HepG2 (cell line): ENCODE measurements around the gene TPD52L2. TPM values are rescaled to one million over a fixed set of nuclear protein-coding genes. Genes with fewer than 3 reads are reported as not detected.

Source experiments
- ATAC-seq: fragments of 200-7000 bp; cut with Tn5 transposase; 3 replicates; pipeline ENCODE4 v1.9.1; 2020; ENCODE audit warnings: mild to moderate bottlenecking, moderate library complexity
- BruUV-seq: library from RNA; stranded (reverse); fragments of 400-500 nt; replicated peaks from 2 replicates; lab custom pipeline; 2021; lab: Mats Ljungman, UMichigan
- CTCF ChIA-PET: fragments of 300-600 bp; formaldehyde crosslinking; extraction: SDS; loops from one replicate; lab custom pipeline; 2021; ENCODE audit warnings: low total read pairs, inconsistent platforms, low intra/inter-chr PET ratio; lab: Yijun Ruan, JAX
- POLR2A ChIA-PET: fragments of 350-600 bp; sonication (Branson Sonifier 250); formaldehyde crosslinking; loops from one replicate; lab custom pipeline; 2020; ENCODE audit warnings: antibody characterized with exemption, inconsistent platforms; lab: Yijun Ruan, JAX
- DNase-seq: peaks from one replicate; pipeline ENCODE4 v3.0.0-alpha.2; 2015; ENCODE audit warnings: low spot score
- FAIRE-seq: peaks from 3 replicates; lab custom pipeline; 2011; peaks lifted over from hg19 to GRCh38; lab: Jason Lieb, UNC
- H2AFZ ChIP-seq: one replicate; pipeline ENCODE4 v1.6.1; 2011; ENCODE audit warnings: low read length, inconsistent platforms
- H3K27ac ChIP-seq: fragments of 300-600 bp; 3 replicates; pipeline ENCODE4 v1.8.0; 2011; ENCODE audit warnings: mixed run types, mild to moderate bottlenecking, mixed read lengths, low read length, inconsistent platforms; ENCODE audit not compliant: insufficient read depth; ENCODE audit errors: extremely low read length
- H3K27me3 ChIP-seq, 2 experiments: fragments of 200-600 bp in 1 of 2; 2 replicates in 1 of 2; 3 replicates in 1 of 2; pipeline versions ENCODE4 v1.6.0 to v1.8.0; 2011; ENCODE audit warnings: low read length in 2 of 2, mild to moderate bottlenecking in 2 of 2, moderate library complexity in 2 of 2, inconsistent platforms in 1 of 2; ENCODE audit not compliant: insufficient read depth in 2 of 2, control insufficient read depth in 1 of 2
- H3K36me3 ChIP-seq, 2 experiments: fragments of 200-600 bp in 1 of 2; replicated peaks in 1 of 2; 2 replicates in 1 of 2; 3 replicates in 1 of 2; pipeline versions ENCODE4 v1.5.1 to v1.8.0; 2011; ENCODE audit warnings: low read length in 2 of 2, inconsistent platforms in 1 of 2; ENCODE audit not compliant: insufficient read depth in 2 of 2, control insufficient read depth in 1 of 2
- H3K4me1 ChIP-seq: 2 replicates; pipeline ENCODE4 v1.5.1; 2012; ENCODE audit warnings: low read length, inconsistent platforms; ENCODE audit not compliant: insufficient read depth
- H3K4me2 ChIP-seq: 2 replicates; pipeline ENCODE4 v1.6.0; 2011; ENCODE audit warnings: low read depth, low read length, inconsistent platforms
- H3K4me3 ChIP-seq, 3 experiments: fragments of 200-600 bp in 1 of 3; sonication (generic), shearing (Covaris generic) in 1 of 3; replicated peaks in 1 of 3; 2 replicates each; pipeline ENCODE4 v1.5.1; 2011 to 2016; ENCODE audit warnings: low read length in 3 of 3, inconsistent platforms in 2 of 3, low read depth in 2 of 3, mild to moderate bottlenecking in 2 of 3, control low read depth in 1 of 3, mixed read lengths in 1 of 3; ENCODE audit not compliant: insufficient read depth in 1 of 3
- H3K79me2 ChIP-seq: one replicate; pipeline ENCODE4 v1.6.1; 2011; ENCODE audit warnings: low read length, inconsistent platforms; ENCODE audit not compliant: insufficient read depth
- H3K9ac ChIP-seq: 2 replicates; pipeline ENCODE4 v1.6.0; 2011; ENCODE audit warnings: mild to moderate bottlenecking, low read depth, low read length, inconsistent platforms; ENCODE audit not compliant: insufficient read depth
- H3K9me3 ChIP-seq: 2 replicates; pipeline ENCODE4 v1.5.1; 2012; ENCODE audit warnings: mild to moderate bottlenecking, low read length
- H4K20me1 ChIP-seq: 2 replicates; pipeline ENCODE4 v1.6.0; 2011; ENCODE audit warnings: inconsistent platforms, mild to moderate bottlenecking, low read length, moderate library complexity; ENCODE audit not compliant: insufficient read depth
- AGO2 ChIP-seq: fragments of 200-400 bp; formaldehyde crosslinking; optimal IDR thresholded peaks from 2 replicates; pipeline ENCODE3; 2017; ENCODE audit warnings: mild to moderate bottlenecking, low read depth, low read length, moderate library complexity
- DNMT1 ChIP-seq: sonication (generic); formaldehyde crosslinking; IDR thresholded peaks from 2 replicates; pipeline ENCODE4 v1.5.1; 2020; ENCODE audit warnings: mild to moderate bottlenecking, missing genetic modification reagents
- FIP1L1 ChIP-seq: fragments of 200-400 bp; formaldehyde crosslinking; IDR thresholded peaks from 2 replicates; pipeline ENCODE4 v1.6.1; 2018; ENCODE audit warnings: low read depth, mild to moderate bottlenecking, low read length, moderate library complexity, borderline replicate concordance; ENCODE audit not compliant: insufficient read depth
- NCOA5 ChIP-seq: sonication (generic); formaldehyde crosslinking; IDR thresholded peaks from 2 replicates; pipeline ENCODE4 v1.4.0; 2020; ENCODE audit warnings: missing genetic modification reagents
- NR1H2 ChIP-seq: sonication (generic); formaldehyde crosslinking; IDR thresholded peaks from 2 replicates; pipeline ENCODE4 v1.8.1; 2022; ENCODE audit warnings: low read depth, missing genetic modification reagents, borderline replicate concordance
- SALL1 ChIP-seq: sonication (generic); formaldehyde crosslinking; IDR thresholded peaks from 2 replicates; pipeline ENCODE4 v1.8.0; 2022; ENCODE audit warnings: mild to moderate bottlenecking, missing genetic modification reagents
- ZBTB38 ChIP-seq: sonication (generic); formaldehyde crosslinking; IDR thresholded peaks from 2 replicates; pipeline ENCODE4 v1.5.1; 2020; ENCODE audit warnings: mild to moderate bottlenecking, missing genetic modification reagents
- ZNF441 ChIP-seq: sonication (generic); formaldehyde crosslinking; IDR thresholded peaks from 2 replicates; pipeline ENCODE4 v1.7.0; 2021; ENCODE audit warnings: missing genetic modification reagents, borderline replicate concordance
- WGBS: methylation state at CpG from one replicate; pipeline ENCODE4 v1.1.6; 2017; ENCODE audit warnings: low lambda C conversion rate; 5-methylcytosine and 5-hydroxymethylcytosine counted together
- in situ Hi-C: cut with HindIII; loops from 2 replicates; pipeline ENCODE4 v1.10.0; 2017; ENCODE audit warnings: low pct_unique_long_range_greater_than_20kb; ENCODE audit not compliant: extremely low pct_ligation_motif_present
- intact Hi-C: fragments of 100-400 bp; cut with micrococcal nuclease; formaldehyde crosslinking; loops from one replicate; pipeline ENCODE4 v1.10.0; 2022; ENCODE audit not compliant: unreplicated experiment
- polyA plus RNA-seq, 8 experiments: library from polyadenylated mRNA; depleted of rRNA in 3 of 8; stranded (reverse) in 7 of 8; unstranded in 1 of 8; fragments of >200 nt; fragmentation: Illumina TruSeq in 4 of 8; extraction: Trizol in 4 of 8; gene quantifications; 2 replicates each; pipeline versions ENCODE4 v1.2.1 to v1.2.3, GENCODE V29; 2011 to 2016; ENCODE audit warnings: low read depth in 4 of 8, missing spikeins in 1 of 8, mixed read lengths in 1 of 8; ENCODE audit not compliant: insufficient read depth in 1 of 8
- total RNA-seq, 5 experiments: library from RNA; depleted of rRNA; stranded (reverse); fragments of >200 nt; fragmentation: Illumina TruSeq; extraction: Trizol; gene quantifications; 2 replicates each; pipeline ENCODE4 v1.2.3, GENCODE V29; 2016; ENCODE audit warnings: low read depth in 1 of 5
- TF ChIP-seq, protein P1 (sequence below): sonication (generic); formaldehyde crosslinking; IDR thresholded peaks from 2 replicates; pipeline ENCODE4 v1.8.0; 2022; ENCODE audit warnings: missing genetic modification reagents, mild to moderate bottlenecking, inconsistent platforms, borderline replicate concordance
- TF ChIP-seq, protein P2 (sequence below): sonication (generic); formaldehyde crosslinking; IDR thresholded peaks from 2 replicates; pipeline ENCODE4 v1.5.0; 2020; ENCODE audit warnings: missing genetic modification reagents
- TF ChIP-seq, protein P3 (sequence below): sonication (generic); formaldehyde crosslinking; IDR thresholded peaks from 2 replicates; pipeline ENCODE4 v1.5.0; 2020; ENCODE audit warnings: missing genetic modification reagents, mild to moderate bottlenecking, borderline replicate concordance
- TF ChIP-seq, protein P4 (sequence below): sonication (generic); formaldehyde crosslinking; conservative IDR thresholded peaks from 2 replicates; pipeline ENCODE4 v1.8.0; 2022; ENCODE audit warnings: low read depth, missing genetic modification reagents
- TF ChIP-seq, protein P5 (sequence below): sonication (generic); formaldehyde crosslinking; IDR thresholded peaks from 2 replicates; pipeline ENCODE4 v1.5.0; 2020; ENCODE audit warnings: mild to moderate bottlenecking, missing genetic modification reagents

The TPD52L2 gene
- total and polyA plus RNA-seq, 2 of the 13 experiments (the other 11 are each of a cell fraction or from before 2014, with no cell fraction given): 156 to 184 TPM

DNA sequence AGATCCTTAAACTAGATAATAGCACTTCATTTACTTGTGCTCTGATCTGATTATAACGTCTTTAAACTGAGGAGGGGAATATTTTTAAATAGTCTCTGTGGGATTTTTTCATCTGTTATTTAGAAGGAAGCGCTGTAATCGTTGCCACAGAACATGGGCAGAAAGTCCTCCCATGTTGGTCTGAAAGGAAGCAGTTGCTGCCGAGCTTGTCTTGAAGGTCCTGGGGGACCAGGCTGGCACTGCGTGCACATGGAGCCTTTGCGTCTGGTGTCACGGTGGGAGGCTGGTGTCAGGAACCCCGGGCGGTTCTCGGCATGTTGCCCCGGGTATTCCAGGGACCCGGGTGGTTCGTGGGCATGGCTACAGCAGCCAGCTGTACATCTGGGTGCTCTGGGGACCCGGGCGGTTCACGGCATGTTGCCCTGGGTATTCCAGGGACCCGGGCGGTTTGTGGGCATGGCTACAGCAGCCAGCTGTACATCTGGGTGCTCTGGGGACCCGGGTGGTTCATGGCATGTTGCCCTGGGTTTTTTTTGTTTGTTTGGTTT lies 11.5 kb downstream of the TPD52L2 start (continued):
- TF ChIP-seq AGO2: peak; percentile 61

DNA sequence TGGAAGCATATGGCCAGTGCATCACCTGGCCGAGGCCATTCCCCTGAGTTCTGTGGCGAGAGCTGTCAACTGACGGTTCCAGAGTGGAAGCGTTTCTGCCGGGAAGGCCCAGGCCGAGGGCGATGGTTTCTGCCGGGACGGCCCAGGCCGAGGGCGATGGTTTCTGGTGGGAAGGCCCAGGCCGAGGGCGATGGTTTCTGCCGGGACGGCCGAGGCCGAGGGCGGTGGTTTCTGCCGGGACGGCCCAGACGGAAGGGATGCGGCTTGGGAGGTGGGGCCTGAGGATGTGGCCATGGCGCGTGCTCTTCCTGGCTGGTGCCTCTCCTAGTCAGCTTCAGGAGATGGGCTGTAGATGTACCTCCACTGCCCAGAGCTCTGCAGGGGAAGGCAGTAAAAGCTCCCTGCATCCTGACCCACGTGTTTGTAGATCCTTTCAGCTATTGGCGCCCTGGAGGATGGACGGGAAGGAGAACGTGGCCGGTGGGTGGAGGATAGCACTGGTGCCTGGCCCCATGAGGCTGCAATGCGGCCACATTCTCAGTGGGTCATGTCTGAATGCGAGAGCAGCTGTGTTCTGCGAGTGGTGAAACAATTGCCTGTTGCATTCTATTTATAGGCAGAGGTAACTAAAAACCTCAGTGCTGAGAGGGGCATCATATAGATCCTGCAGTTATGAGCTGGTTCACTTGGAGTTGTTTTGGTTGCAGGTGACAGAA lies 12.8 kb downstream of the TPD52L2 start:
- no peak overlapping the region for H3K4me2 ChIP-seq
- CTCF ChIA-PET: no interaction called here
- intact Hi-C loops: no loop called here
- no peak overlapping the region for H3K27ac ChIP-seq
- peaks cover 69 to 75% of the 10 kb centered on the region in 2 experiments for H3K36me3 ChIP-seq
- no peaks in the 10 kb centered on the region for H3K27me3 ChIP-seq
- no peaks in the 10 kb centered on the region for H3K4me1 ChIP-seq
- FAIRE-seq (no peak), DNase-seq (no peak), ATAC-seq (no peak)
- peaks cover 43% of the 10 kb centered on the region for H3K79me2 ChIP-seq
- WGBS: 97% methylated on average over 32 of the region's 32 CpGs
- in situ Hi-C loops: no loop called here
- peaks cover 40% of the 10 kb centered on the region; the same call in 1 of the 2 replicates for H4K20me1 ChIP-seq
- POLR2A ChIA-PET: interaction anchor here (1.1 to 1.5 kb wide), 2 partner anchors 13 to 17 kb away, joined by 3 to 6 read pairs; partner anchors contain the start of genes DNAJC5 and TPD52L2
- TSS peak; percentile 17 for BruUV-seq
- no peaks in the 10 kb centered on the region for H3K9me3 ChIP-seq
- no peak overlapping the region for H2AFZ ChIP-seq
- no peak overlapping the region for H3K4me3 ChIP-seq
- H3K9ac ChIP-seq: no peak overlapping the region
- TF ChIP-seq, protein P1, sequence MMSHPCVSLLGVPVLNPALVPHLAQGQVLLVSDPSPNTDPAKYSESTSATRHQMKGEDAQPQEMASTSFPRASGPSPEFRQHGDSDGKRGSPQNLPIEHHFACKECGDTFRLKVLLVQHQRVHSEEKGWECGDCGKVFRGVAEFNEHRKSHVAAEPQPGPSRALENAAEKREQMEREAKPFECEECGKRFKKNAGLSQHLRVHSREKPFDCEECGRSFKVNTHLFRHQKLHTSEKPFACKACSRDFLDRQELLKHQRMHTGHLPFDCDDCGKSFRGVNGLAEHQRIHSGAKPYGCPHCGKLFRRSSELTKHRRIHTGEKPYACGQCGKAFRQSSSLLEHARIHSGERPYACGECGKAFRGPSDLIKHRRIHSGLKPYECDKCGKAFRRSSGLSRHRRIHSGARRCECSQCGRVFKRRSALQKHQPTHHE (CRISPR knock-in tag): no peak
- TF ChIP-seq ZNF441 (CRISPR knock-in tag) (no peak), NCOA5 (CRISPR knock-in tag) (no peak), NR1H2 (CRISPR knock-in tag) (no peak), FIP1L1 (no peak), ZBTB38 (CRISPR knock-in tag) (0 out of 2 replicates have a peak, but pooled peaks have one; percentile 8), SALL1 (peak; percentile 12; the same call in 1 of the 2 replicates), DNMT1 (CRISPR knock-in tag) (0 out of 2 replicates have a peak, but pooled peaks have one; percentile 34)
- TF ChIP-seq, protein P2, sequence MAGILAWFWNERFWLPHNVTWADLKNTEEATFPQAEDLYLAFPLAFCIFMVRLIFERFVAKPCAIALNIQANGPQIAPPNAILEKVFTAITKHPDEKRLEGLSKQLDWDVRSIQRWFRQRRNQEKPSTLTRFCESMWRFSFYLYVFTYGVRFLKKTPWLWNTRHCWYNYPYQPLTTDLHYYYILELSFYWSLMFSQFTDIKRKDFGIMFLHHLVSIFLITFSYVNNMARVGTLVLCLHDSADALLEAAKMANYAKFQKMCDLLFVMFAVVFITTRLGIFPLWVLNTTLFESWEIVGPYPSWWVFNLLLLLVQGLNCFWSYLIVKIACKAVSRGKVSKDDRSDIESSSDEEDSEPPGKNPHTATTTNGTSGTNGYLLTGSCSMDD (CRISPR knock-in tag): no peak
- TF ChIP-seq, protein P3, sequence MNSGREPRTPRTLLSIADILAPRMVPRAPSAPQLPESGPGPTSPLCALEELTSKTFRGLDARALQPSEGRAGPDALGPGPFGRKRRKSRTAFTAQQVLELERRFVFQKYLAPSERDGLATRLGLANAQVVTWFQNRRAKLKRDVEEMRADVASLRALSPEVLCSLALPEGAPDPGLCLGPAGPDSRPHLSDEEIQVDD (CRISPR knock-in tag): no peak
- TF ChIP-seq, protein P4, sequence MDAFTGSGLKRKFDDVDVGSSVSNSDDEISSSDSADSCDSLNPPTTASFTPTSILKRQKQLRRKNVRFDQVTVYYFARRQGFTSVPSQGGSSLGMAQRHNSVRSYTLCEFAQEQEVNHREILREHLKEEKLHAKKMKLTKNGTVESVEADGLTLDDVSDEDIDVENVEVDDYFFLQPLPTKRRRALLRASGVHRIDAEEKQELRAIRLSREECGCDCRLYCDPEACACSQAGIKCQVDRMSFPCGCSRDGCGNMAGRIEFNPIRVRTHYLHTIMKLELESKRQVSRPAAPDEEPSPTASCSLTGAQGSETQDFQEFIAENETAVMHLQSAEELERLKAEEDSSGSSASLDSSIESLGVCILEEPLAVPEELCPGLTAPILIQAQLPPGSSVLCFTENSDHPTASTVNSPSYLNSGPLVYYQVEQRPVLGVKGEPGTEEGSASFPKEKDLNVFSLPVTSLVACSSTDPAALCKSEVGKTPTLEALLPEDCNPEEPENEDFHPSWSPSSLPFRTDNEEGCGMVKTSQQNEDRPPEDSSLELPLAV (CRISPR knock-in tag): no peak
- TF ChIP-seq, protein P5, sequence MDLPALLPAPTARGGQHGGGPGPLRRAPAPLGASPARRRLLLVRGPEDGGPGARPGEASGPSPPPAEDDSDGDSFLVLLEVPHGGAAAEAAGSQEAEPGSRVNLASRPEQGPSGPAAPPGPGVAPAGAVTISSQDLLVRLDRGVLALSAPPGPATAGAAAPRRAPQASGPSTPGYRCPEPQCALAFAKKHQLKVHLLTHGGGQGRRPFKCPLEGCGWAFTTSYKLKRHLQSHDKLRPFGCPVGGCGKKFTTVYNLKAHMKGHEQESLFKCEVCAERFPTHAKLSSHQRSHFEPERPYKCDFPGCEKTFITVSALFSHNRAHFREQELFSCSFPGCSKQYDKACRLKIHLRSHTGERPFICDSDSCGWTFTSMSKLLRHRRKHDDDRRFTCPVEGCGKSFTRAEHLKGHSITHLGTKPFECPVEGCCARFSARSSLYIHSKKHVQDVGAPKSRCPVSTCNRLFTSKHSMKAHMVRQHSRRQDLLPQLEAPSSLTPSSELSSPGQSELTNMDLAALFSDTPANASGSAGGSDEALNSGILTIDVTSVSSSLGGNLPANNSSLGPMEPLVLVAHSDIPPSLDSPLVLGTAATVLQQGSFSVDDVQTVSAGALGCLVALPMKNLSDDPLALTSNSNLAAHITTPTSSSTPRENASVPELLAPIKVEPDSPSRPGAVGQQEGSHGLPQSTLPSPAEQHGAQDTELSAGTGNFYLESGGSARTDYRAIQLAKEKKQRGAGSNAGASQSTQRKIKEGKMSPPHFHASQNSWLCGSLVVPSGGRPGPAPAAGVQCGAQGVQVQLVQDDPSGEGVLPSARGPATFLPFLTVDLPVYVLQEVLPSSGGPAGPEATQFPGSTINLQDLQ (CRISPR knock-in tag): no peak
